ENCODE data around the gene KIF1B. TPM values are rescaled to one million over a fixed set of nuclear protein-coding genes. Genes with fewer than 3 reads are reported as not detected.

Gene KIF1B
- total RNA-seq, 4 donors from 2014 or later = 55.2 to 88.1 (median 67.0) TPM

DNA sequence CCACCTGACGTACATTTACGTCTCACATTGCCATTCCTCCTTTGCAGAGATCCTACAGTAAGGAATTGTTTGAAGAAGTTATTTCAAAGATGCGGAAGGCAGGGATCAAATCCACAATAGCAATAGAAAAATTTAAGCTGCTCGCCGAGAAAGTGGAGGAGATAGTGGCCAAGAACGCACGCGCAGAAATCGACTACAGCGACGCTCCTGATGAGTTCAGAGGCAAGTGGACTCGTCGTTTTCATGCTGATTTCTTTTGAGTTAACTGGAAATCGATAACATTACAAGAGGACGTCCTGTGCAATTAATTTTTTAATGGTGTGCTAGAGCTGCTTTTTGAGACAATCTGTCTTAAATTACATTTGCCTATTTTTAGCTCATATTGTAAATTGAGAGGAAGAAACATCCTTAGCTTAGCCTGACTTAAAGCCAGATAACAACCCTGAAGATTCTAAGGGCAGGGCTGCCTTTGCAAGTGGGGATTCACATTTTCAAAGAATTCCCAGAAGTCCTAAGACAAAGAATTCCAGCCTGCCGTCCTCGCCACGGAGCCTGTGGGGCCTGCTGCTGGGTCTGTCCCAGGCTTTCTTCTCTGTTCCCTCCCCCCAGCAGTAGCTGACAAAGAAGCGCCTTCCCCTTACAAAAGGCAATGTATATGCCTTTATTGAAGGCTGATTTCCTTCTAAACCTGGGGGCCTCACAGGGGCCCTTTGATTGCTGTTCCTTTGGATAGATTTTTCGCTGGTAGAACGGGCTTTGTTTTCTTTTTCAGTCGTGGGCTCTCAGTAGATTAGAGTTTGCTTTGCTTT is 31.6 kb upstream of the KIF1B start:
- no peaks in the 10 kb centered on the region for H3K4me1 ChIP-seq
- H3K27ac ChIP-seq = no peak overlapping the region
- TF ChIP-seq POLR2A (IDR thresholded peaks at IDR 0.05) = no peak
- no peak for TF ChIP-seq CTCF (IDR thresholded peaks at IDR 0.05)
- DNase-seq = no peak
- peaks cover 0 to 39% (median 0%) of the 10 kb centered on the region in 3 donors for H3K36me3 ChIP-seq
- no peaks in the 10 kb centered on the region for H3K27me3 ChIP-seq
- no peaks in the 10 kb centered on the region for H3K9me3 ChIP-seq
- H3K4me3 ChIP-seq = no peak overlapping the region

GRCh38 chr1:10179406-10180091 is 30.8 kb upstream of the KIF1B start:
- Histone ChIP-seq H3K4me1 (no peaks in the 10 kb centered on the region), H3K36me3 (peaks cover 0 to 35% (median 0%) of the 10 kb centered on the region in 3 donors), H3K4me3 (no peak overlapping the region), H3K9me3 (no peaks in the 10 kb centered on the region), H3K27ac (no peak overlapping the region), H3K27me3 (no peaks in the 10 kb centered on the region)
- TF ChIP-seq POLR2A (IDR thresholded peaks at IDR 0.05) (no peak), CTCF (IDR thresholded peaks at IDR 0.05) (no peak)
- DNase-seq = no peak

DNA sequence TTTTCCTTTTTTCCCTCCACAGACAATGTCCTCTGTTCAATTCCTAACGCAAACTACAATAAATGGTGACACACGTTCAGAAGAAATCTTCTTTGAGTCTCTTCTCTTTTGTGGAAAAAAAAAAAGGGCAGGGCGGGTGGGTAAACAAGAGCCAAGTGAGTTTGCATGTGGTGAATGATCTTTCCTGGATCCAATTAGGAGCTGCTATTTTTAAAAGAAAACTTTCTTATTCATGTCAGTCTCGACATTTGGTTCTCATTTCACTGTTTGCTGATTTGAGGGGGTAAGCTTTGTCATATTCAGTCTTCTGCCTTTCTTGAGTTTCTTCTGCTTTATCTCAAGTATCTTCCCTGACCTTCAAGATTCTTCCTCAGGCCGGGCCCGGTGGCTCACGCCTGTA is 29.2 kb upstream of the KIF1B start:
- Histone ChIP-seq H3K9me3 (no peaks in the 10 kb centered on the region), H3K4me3 (no peak overlapping the region), H3K36me3 (peaks cover 0 to 31% (median 0%) of the 10 kb centered on the region in 3 donors), H3K27me3 (no peaks in the 10 kb centered on the region), H3K4me1 (no peaks in the 10 kb centered on the region), H3K27ac (no peak overlapping the region)
- TF ChIP-seq CTCF (IDR thresholded peaks at IDR 0.05) (no peak), POLR2A (IDR thresholded peaks at IDR 0.05) (no peak)
- no peak for DNase-seq

DNA sequence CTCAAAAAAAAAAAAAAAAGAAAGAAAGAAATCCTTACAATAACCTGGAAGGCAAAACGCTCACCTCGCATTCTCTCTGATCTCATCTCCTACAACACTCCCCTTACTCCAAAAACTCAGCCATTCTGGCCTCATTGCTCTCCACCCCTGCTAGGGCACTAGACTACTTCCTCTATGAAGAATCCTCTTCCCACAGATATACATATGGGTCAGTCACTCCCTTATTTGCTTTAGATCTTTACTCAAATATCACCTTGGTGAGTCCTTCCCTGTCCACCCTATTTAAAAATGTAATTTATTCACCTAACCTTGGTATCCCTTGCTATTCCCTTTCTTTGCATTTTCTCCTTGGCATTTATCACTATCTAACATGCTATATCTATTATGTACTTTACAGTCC is 24.6 kb upstream of the KIF1B start:
- no peaks in the 10 kb centered on the region for H3K4me1 ChIP-seq
- TF ChIP-seq POLR2A (IDR thresholded peaks at IDR 0.05) (no peak), CTCF (IDR thresholded peaks at IDR 0.05) (no peak)
- no peaks in the 10 kb centered on the region for H3K9me3 ChIP-seq
- no peak for DNase-seq
- no peak overlapping the region for H3K27ac ChIP-seq
- H3K36me3 ChIP-seq = peaks cover 0 to 6% (median 0%) of the 10 kb centered on the region in 3 donors
- no peaks in the 10 kb centered on the region for H3K27me3 ChIP-seq
- no peak overlapping the region for H3K4me3 ChIP-seq

- H3K4me3 ChIP-seq = no peak overlapping the region
- DNase-seq = no peak
- H3K4me1 ChIP-seq = no peaks in the 10 kb centered on the region
- TF ChIP-seq CTCF (IDR thresholded peaks at IDR 0.05) (no peak), POLR2A (IDR thresholded peaks at IDR 0.05) (no peak)
- no peaks in the 10 kb centered on the region for H3K36me3 ChIP-seq
- no peaks in the 10 kb centered on the region for H3K27me3 ChIP-seq
- H3K9me3 ChIP-seq = no peaks in the 10 kb centered on the region
- no peak overlapping the region for H3K27ac ChIP-seq
Measured at GRCh38 chr1:10186331-10187025, 23.9 kb upstream of the KIF1B start.

All from Peyer's patch (tissue), 4 donors.